B cell (primary cell): Measurements from ENCODE around the gene MME. TPM values are rescaled to one million over a fixed set of nuclear protein-coding genes. Genes with fewer than 3 reads are reported as not detected.

Experiments
- ATAC-seq: fragments of 200-7000 bp; cut with Tn5 transposase; one replicate; pipeline ENCODE4 v1.10.0; 2021; ENCODE audit warnings: low read depth, mild to moderate bottlenecking, moderate number of reproducible peaks, moderate library complexity
- CTCF ChIA-PET: fragments of 350-600 bp; sonication (Branson Sonifier 250); formaldehyde crosslinking; loops from one replicate; lab custom pipeline; 2021; ENCODE audit warnings: antibody characterized with exemption, inconsistent platforms; lab: Charles Lee
- POLR2A ChIA-PET: fragments of 350-600 bp; sonication (Branson Sonifier 250); formaldehyde crosslinking; loops from one replicate; lab custom pipeline; 2021; ENCODE audit warnings: antibody characterized with exemption; lab: Charles Lee
- DNase-seq: peaks from one replicate; pipeline ENCODE4 v3.0.0; 2013
- H2AFZ ChIP-seq: 2 replicates; pipeline ENCODE4 v1.6.1; 2012; ENCODE audit warnings: mild to moderate bottlenecking, low read depth, low read length; ENCODE audit not compliant: insufficient read depth, poor library complexity, severe bottlenecking
- H3K27ac ChIP-seq, 2 donors: 1 replicate in 1 of 2; 2 replicates in 1 of 2; pipeline ENCODE4 v1.5.1; 2012 to 2013; ENCODE audit warnings: low read length in 2 of 2, mild to moderate bottlenecking in 2 of 2, moderate library complexity in 1 of 2
- H3K27me3 ChIP-seq, 4 experiments: fragments of 200-600 bp in 1 of 4; sonication (generic) in 1 of 4; replicated peaks in 1 of 4; 1 replicate in 2 of 4; 2 replicates in 2 of 4; pipeline versions ENCODE4 v1.6.1 to v1.7.0; 2013 to 2016; ENCODE audit warnings: low read length in 3 of 4, mild to moderate bottlenecking in 2 of 4, mixed read lengths in 1 of 4, moderate library complexity in 1 of 4; ENCODE audit not compliant: insufficient read depth in 4 of 4, control insufficient read depth in 3 of 4; ENCODE audit errors: control extremely low read depth in 1 of 4
- H3K36me3 ChIP-seq, 2 experiments: replicated peaks in 1 of 2; 1 replicate in 1 of 2; 2 replicates in 1 of 2; pipeline versions ENCODE4 v1.6.1 to v1.7.1; 2013; ENCODE audit warnings: low read length in 1 of 2; ENCODE audit not compliant: insufficient read depth in 2 of 2, control insufficient read depth in 1 of 2; ENCODE audit errors: control extremely low read depth in 1 of 2, extremely low read depth in 1 of 2
- H3K4me1 ChIP-seq, 2 donors: fragments of 200-600 bp in 1 of 2; sonication (generic) in 1 of 2; 1 replicate in 1 of 2; 2 replicates in 1 of 2; pipeline versions ENCODE4 v1.5.1 to v1.6.1; 2013 to 2017; ENCODE audit warnings: low read length in 2 of 2; ENCODE audit not compliant: control insufficient read depth in 2 of 2, insufficient read depth in 2 of 2
- H3K4me2 ChIP-seq: replicated peaks from 2 replicates; pipeline ENCODE3; 2012; ENCODE audit warnings: mild to moderate bottlenecking, low read depth, low read length; ENCODE audit not compliant: poor library complexity, severe bottlenecking
- H3K4me3 ChIP-seq, 5 experiments: fragments of 200-600 bp in 1 of 5; sonication (generic) in 1 of 5; 1 replicate in 3 of 5; 2 replicates in 2 of 5; pipeline versions ENCODE4 v1.5.1 to v1.7.0; 2011 to 2016; ENCODE audit warnings: low read length in 4 of 5, mild to moderate bottlenecking in 4 of 5, low read depth in 2 of 5, control low read depth in 1 of 5, moderate library complexity in 1 of 5; ENCODE audit not compliant: insufficient read depth in 1 of 5; ENCODE audit errors: control extremely low read depth in 1 of 5, extremely low read depth in 1 of 5
- H3K79me2 ChIP-seq: fragments of 200-600 bp; sonication (generic); one replicate; pipeline ENCODE4 v1.6.0; 2016; ENCODE audit warnings: low read length; ENCODE audit not compliant: control insufficient read depth, insufficient read depth
- H3K9ac ChIP-seq: fragments of 200-600 bp; sonication (generic); 2 replicates; pipeline ENCODE4 v1.6.1; 2017; ENCODE audit warnings: mild to moderate bottlenecking, low read length, moderate library complexity
- H3K9me3 ChIP-seq, 3 donors: one replicate each; pipeline versions ENCODE4 v1.6.1 to v1.7.1; 2013; ENCODE audit warnings: low read length in 2 of 3; ENCODE audit not compliant: control insufficient read depth in 2 of 3, insufficient read depth in 1 of 3; ENCODE audit errors: control extremely low read depth in 1 of 3
- H4K20me1 ChIP-seq: 2 replicates; pipeline ENCODE4 v1.6.0; 2012; ENCODE audit warnings: mild to moderate bottlenecking, low read length; ENCODE audit not compliant: insufficient read depth, control insufficient read depth, poor library complexity, severe bottlenecking
- H3K27ac Mint-ChIP-seq: one replicate; pipeline ENCODE4 v1.8.0; 2021; ENCODE audit warnings: mixed read lengths
- H3K27me3 Mint-ChIP-seq: one replicate; pipeline ENCODE4 v1.8.0; 2021; ENCODE audit warnings: mixed read lengths
- H3K4me1 Mint-ChIP-seq: one replicate; pipeline ENCODE4 v1.8.0; 2021; ENCODE audit warnings: mixed read lengths
- H3K4me3 Mint-ChIP-seq: one replicate; pipeline ENCODE4 v1.8.0; 2021; ENCODE audit warnings: mixed read lengths
- H3K9me3 Mint-ChIP-seq: one replicate; pipeline ENCODE4 v1.8.0; 2022; ENCODE audit warnings: mixed read lengths; ENCODE audit not compliant: insufficient read depth
- EZH2 ChIP-seq: IDR thresholded peaks from 2 replicates; pipeline ENCODE4 v1.6.1; 2012; ENCODE audit warnings: borderline replicate concordance, low read depth, mild to moderate bottlenecking, moderate library complexity, low read length; ENCODE audit not compliant: insufficient read depth, poor library complexity, severe bottlenecking
- WGBS: methylation state at CpG from one replicate; pipeline ENCODE4 v1.1.5; 2013; ENCODE audit warnings: missing lambda C conversion rate; ENCODE audit not compliant: insufficient coverage; 5-methylcytosine and 5-hydroxymethylcytosine counted together
- intact Hi-C: fragments of 100-400 bp; cut with micrococcal nuclease; formaldehyde crosslinking; loops from one replicate; pipeline ENCODE4 v1.10.0; 2022
- polyA plus RNA-seq: library from polyadenylated mRNA; depleted of rRNA; stranded (reverse); fragments of >200 nt; gene quantifications from 2 replicates; pipeline ENCODE4 v1.2.3, GENCODE V29; 2012
- total RNA-seq, 2 donors: library from RNA; stranded (reverse); fragments of 120-200 nt in 1 of 2; gene quantifications; 1 replicate in 1 of 2; 2 replicates in 1 of 2; pipeline versions ENCODE4 v1.2.3 to v1.2.4, GENCODE V29; 2013 to 2022
- TF ChIP-seq, protein P1 (sequence below): fragments of 200-600 bp; IDR thresholded peaks from one replicate; pipeline ENCODE4 v1.8.0; 2022; ENCODE audit warnings: antibody characterized with exemption, mild to moderate bottlenecking

The MME gene
- total and polyA plus RNA-seq, 2 donors (not counting 1 experiment from before 2014, with no cell fraction given) = 0.88 to 11.2 TPM

DNA sequence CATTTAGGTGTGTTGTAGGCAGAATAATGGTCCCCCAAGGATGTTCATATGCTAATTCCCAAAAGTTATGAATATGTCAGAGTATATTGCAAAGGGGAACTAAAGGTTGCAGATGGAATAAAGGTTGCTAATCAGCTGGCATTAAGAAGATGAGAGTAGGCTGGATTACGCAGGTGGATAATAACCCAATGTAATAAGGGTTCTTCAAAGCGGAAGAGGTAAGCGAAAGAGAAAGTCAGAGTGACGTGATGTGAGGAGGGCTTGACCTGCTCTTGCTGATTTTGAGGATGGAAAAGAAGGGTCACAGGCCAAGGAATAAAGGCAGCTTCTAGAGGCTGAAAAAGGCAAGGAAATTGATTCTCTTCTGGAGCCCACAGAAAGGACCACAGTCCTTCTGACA lies 109.4 kb downstream of the MME start:
- DNase-seq (no peak), ATAC-seq (no peak)
- no peak overlapping the region for H3K4me3 Mint-ChIP-seq
- 97% methylated on average over 4 of the region's 4 CpGs for WGBS
- H2AFZ ChIP-seq = no peak overlapping the region
- H3K4me2 ChIP-seq = no peak overlapping the region
- POLR2A ChIA-PET = no interaction called here
- H4K20me1 ChIP-seq = no peaks in the 10 kb centered on the region
- H3K27ac Mint-ChIP-seq = no peak overlapping the region
- H3K27me3 Mint-ChIP-seq = no peaks in the 10 kb centered on the region
- H3K9me3 ChIP-seq = no peaks in the 10 kb centered on the region
- no peak overlapping the region for H3K4me3 ChIP-seq
- TF ChIP-seq, protein P1, sequence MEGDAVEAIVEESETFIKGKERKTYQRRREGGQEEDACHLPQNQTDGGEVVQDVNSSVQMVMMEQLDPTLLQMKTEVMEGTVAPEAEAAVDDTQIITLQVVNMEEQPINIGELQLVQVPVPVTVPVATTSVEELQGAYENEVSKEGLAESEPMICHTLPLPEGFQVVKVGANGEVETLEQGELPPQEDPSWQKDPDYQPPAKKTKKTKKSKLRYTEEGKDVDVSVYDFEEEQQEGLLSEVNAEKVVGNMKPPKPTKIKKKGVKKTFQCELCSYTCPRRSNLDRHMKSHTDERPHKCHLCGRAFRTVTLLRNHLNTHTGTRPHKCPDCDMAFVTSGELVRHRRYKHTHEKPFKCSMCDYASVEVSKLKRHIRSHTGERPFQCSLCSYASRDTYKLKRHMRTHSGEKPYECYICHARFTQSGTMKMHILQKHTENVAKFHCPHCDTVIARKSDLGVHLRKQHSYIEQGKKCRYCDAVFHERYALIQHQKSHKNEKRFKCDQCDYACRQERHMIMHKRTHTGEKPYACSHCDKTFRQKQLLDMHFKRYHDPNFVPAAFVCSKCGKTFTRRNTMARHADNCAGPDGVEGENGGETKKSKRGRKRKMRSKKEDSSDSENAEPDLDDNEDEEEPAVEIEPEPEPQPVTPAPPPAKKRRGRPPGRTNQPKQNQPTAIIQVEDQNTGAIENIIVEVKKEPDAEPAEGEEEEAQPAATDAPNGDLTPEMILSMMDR = no peak
- no peak for TF ChIP-seq EZH2
- peaks cover 8 to 13% of the 10 kb centered on the region in 2 donors for H3K4me1 ChIP-seq
- H3K4me1 Mint-ChIP-seq = peaks cover 10% of the 10 kb centered on the region
- H3K36me3 ChIP-seq = no peaks in the 10 kb centered on the region
- no peak overlapping the region for H3K9ac ChIP-seq
- no peaks in the 10 kb centered on the region for H3K27me3 ChIP-seq
- no peaks in the 10 kb centered on the region for H3K9me3 Mint-ChIP-seq
- no peak overlapping the region for H3K27ac ChIP-seq
- CTCF ChIA-PET = interaction anchor here (0.6 kb wide), 1 partner anchor 623 kb away, joined by 4 read pairs; no protein-coding TSS in a partner anchor
- intact Hi-C loops = no loop called here
- H3K79me2 ChIP-seq = no peaks in the 10 kb centered on the region

DNA sequence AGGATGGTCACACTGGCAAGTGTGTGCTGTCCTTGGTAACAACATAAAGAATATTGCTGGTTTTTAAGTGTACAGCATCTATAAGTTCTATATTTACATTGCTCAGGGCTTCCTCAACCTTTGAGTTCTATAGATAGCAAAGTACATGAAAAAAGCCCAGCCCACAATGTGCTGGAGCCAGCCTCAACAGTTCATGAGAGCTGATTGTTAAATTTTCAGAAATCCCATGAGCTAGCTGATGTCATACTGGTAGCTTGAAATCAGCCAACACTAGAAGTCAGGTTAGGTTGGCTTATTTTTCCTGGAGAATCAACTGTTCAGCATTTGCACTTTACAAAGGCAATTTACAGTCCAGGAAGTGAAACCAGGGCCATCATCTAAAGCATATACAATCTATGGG lies 110.6 kb downstream of the MME start:
- Histone ChIP-seq H4K20me1 (no peaks in the 10 kb centered on the region), H3K27me3 (no peaks in the 10 kb centered on the region), H2AFZ (no peak overlapping the region), H3K9ac (no peak overlapping the region), H3K4me1 (peaks cover 0 to 5% of the 10 kb centered on the region in 2 donors), H3K9me3 (no peaks in the 10 kb centered on the region), H3K79me2 (no peaks in the 10 kb centered on the region), H3K4me2 (no peak overlapping the region), H3K36me3 (no peaks in the 10 kb centered on the region), H3K27ac (no peak overlapping the region), H3K4me3 (no peak overlapping the region)
- intact Hi-C loops = no loop called here
- CTCF ChIA-PET = no interaction called here
- H3K4me3 Mint-ChIP-seq = no peak overlapping the region
- no peaks in the 10 kb centered on the region for H3K4me1 Mint-ChIP-seq
- H3K9me3 Mint-ChIP-seq = no peaks in the 10 kb centered on the region
- DNase-seq (no peak), ATAC-seq (no peak)
- no peaks in the 10 kb centered on the region for H3K27me3 Mint-ChIP-seq
- POLR2A ChIA-PET = no interaction called here
- TF ChIP-seq EZH2 = no peak
- TF ChIP-seq, protein P1 = no peak
- H3K27ac Mint-ChIP-seq = no peak overlapping the region
